ENCODE results near the gene FOXP1.

The FOXP1 gene

GRCh38 chr3:71228156-71228866, 355.2 kb downstream of the FOXP1 start:
- H3K9me3 Mint-ChIP-seq, result no peaks in the 10 kb centered on the region
- H3K27ac Mint-ChIP-seq, result peak overlapping the region; percentile 98
- H3K4me3 Mint-ChIP-seq, result peak overlapping the region; percentile 77
- H3K36me3 Mint-ChIP-seq (ENCODE audit: low read depth), result peaks cover 30% of the 10 kb centered on the region
- H3K27me3 Mint-ChIP-seq, result no peaks in the 10 kb centered on the region
- H3K4me1 Mint-ChIP-seq (ENCODE audit: low read depth), result peaks cover 91% of the 10 kb centered on the region
- no peak for DNase-seq

- peaks cover 91% of the 10 kb centered on the region for H3K4me1 Mint-ChIP-seq (ENCODE audit: low read depth)
- peaks cover 35% of the 10 kb centered on the region for H3K36me3 Mint-ChIP-seq (ENCODE audit: low read depth)
Observed at GRCh38 chr3:71227270-71227661, 356.3 kb downstream of the FOXP1 start.

GRCh38 chr3:71226565-71227269, 356.8 kb downstream of the FOXP1 start:
- peak overlapping the region; percentile 77 for H3K4me3 Mint-ChIP-seq
- H3K36me3 Mint-ChIP-seq (ENCODE audit: low read depth), result peaks cover 31% of the 10 kb centered on the region
- peak overlapping the region; percentile 98 for H3K27ac Mint-ChIP-seq
- peak; percentile 91 for DNase-seq
- H3K4me1 Mint-ChIP-seq (ENCODE audit: low read depth), result peaks cover 87% of the 10 kb centered on the region
- H3K9me3 Mint-ChIP-seq, result peaks cover 3% of the 10 kb centered on the region
- H3K27me3 Mint-ChIP-seq, result no peaks in the 10 kb centered on the region

More at GRCh38 chr3:71227270-71227661, 356.3 kb downstream of the FOXP1 start:
- H3K9me3 Mint-ChIP-seq, result peaks cover 3% of the 10 kb centered on the region
- DNase-seq, result no peak
- no peaks in the 10 kb centered on the region for H3K27me3 Mint-ChIP-seq
- peak overlapping the region; percentile 98 for H3K27ac Mint-ChIP-seq
- peak overlapping the region; percentile 77 for H3K4me3 Mint-ChIP-seq

- peak overlapping the region; percentile 98 for H3K27ac Mint-ChIP-seq
- peaks cover 87% of the 10 kb centered on the region for H3K4me1 Mint-ChIP-seq (ENCODE audit: low read depth)
- H3K9me3 Mint-ChIP-seq, result peaks cover 3% of the 10 kb centered on the region
- H3K36me3 Mint-ChIP-seq (ENCODE audit: low read depth), result peaks cover 36% of the 10 kb centered on the region
- peak overlapping the region; percentile 77 for H3K4me3 Mint-ChIP-seq
- DNase-seq, result peak; percentile 78
- H3K27me3 Mint-ChIP-seq, result no peaks in the 10 kb centered on the region
Observed at GRCh38 chr3:71225951-71226564, 357.5 kb downstream of the FOXP1 start.

- H3K27me3 Mint-ChIP-seq, result no peaks in the 10 kb centered on the region
- peak overlapping the region; percentile 77 for H3K4me3 Mint-ChIP-seq
- H3K36me3 Mint-ChIP-seq (ENCODE audit: low read depth), result peaks cover 42% of the 10 kb centered on the region
- peaks cover 86% of the 10 kb centered on the region for H3K4me1 Mint-ChIP-seq (ENCODE audit: low read depth)
- peaks cover 4% of the 10 kb centered on the region for H3K9me3 Mint-ChIP-seq
- peak overlapping the region; percentile 98 for H3K27ac Mint-ChIP-seq
- no peak for DNase-seq
Observed at GRCh38 chr3:71225002-71225684, 358.4 kb downstream of the FOXP1 start.

- DNase-seq, result peak; percentile 60
- H3K36me3 Mint-ChIP-seq (ENCODE audit: low read depth), result peaks cover 74% of the 10 kb centered on the region
- H3K27me3 Mint-ChIP-seq, result no peaks in the 10 kb centered on the region
- H3K4me3 Mint-ChIP-seq, result no peak overlapping the region
- H3K4me1 Mint-ChIP-seq (ENCODE audit: low read depth), result peaks cover 83% of the 10 kb centered on the region
- H3K27ac Mint-ChIP-seq, result peak overlapping the region; percentile 88
- H3K9me3 Mint-ChIP-seq, result peaks cover 4% of the 10 kb centered on the region
Observed at GRCh38 chr3:71219744-71220638, 363.5 kb downstream of the FOXP1 start.

GRCh38 chr3:71218508-71218907, 365.0 kb downstream of the FOXP1 start:
- Mint-ChIP-seq H3K9me3 (peaks cover 4% of the 10 kb centered on the region), H3K36me3 (ENCODE audit: low read depth) (peaks cover 73% of the 10 kb centered on the region), H3K4me1 (ENCODE audit: low read depth) (peaks cover 83% of the 10 kb centered on the region), H3K27ac (peak overlapping the region; percentile 60), H3K27me3 (no peaks in the 10 kb centered on the region), H3K4me3 (no peak overlapping the region)
- DNase-seq, result no peak

GRCh38 chr3:71217640-71218222, 365.8 kb downstream of the FOXP1 start:
- Mint-ChIP-seq H3K4me1 (ENCODE audit: low read depth) (peaks cover 80% of the 10 kb centered on the region), H3K36me3 (ENCODE audit: low read depth) (peaks cover 72% of the 10 kb centered on the region), H3K27me3 (no peaks in the 10 kb centered on the region), H3K9me3 (peaks cover 4% of the 10 kb centered on the region), H3K27ac (peak overlapping the region; percentile 60), H3K4me3 (no peak overlapping the region)
- no peak for DNase-seq

GRCh38 chr3:71215351-71215750, 368.2 kb downstream of the FOXP1 start:
- Mint-ChIP-seq H3K27ac (no peak overlapping the region), H3K4me1 (ENCODE audit: low read depth) (peaks cover 85% of the 10 kb centered on the region), H3K27me3 (no peaks in the 10 kb centered on the region), H3K9me3 (no peaks in the 10 kb centered on the region), H3K36me3 (ENCODE audit: low read depth) (peaks cover 74% of the 10 kb centered on the region), H3K4me3 (no peak overlapping the region)
- no peak for DNase-seq

- no peak overlapping the region for H3K27ac Mint-ChIP-seq
- DNase-seq, result no peak
- H3K9me3 Mint-ChIP-seq, result no peaks in the 10 kb centered on the region
- no peaks in the 10 kb centered on the region for H3K27me3 Mint-ChIP-seq
- no peak overlapping the region for H3K4me3 Mint-ChIP-seq
- peaks cover 85% of the 10 kb centered on the region for H3K4me1 Mint-ChIP-seq (ENCODE audit: low read depth)
- H3K36me3 Mint-ChIP-seq (ENCODE audit: low read depth), result peaks cover 73% of the 10 kb centered on the region
Observed at GRCh38 chr3:71214797-71215196, 368.7 kb downstream of the FOXP1 start.

GRCh38 chr3:71214016-71214415, 369.5 kb downstream of the FOXP1 start:
- no peak overlapping the region for H3K4me3 Mint-ChIP-seq
- H3K4me1 Mint-ChIP-seq (ENCODE audit: low read depth), result peaks cover 89% of the 10 kb centered on the region
- H3K27ac Mint-ChIP-seq, result peak overlapping the region; percentile 77
- DNase-seq, result no peak
- no peaks in the 10 kb centered on the region for H3K27me3 Mint-ChIP-seq
- H3K9me3 Mint-ChIP-seq, result no peaks in the 10 kb centered on the region
- H3K36me3 Mint-ChIP-seq (ENCODE audit: low read depth), result peaks cover 71% of the 10 kb centered on the region

GRCh38 chr3:71211083-71211482, 372.4 kb downstream of the FOXP1 start:
- Mint-ChIP-seq H3K36me3 (ENCODE audit: low read depth) (peaks cover 56% of the 10 kb centered on the region), H3K27me3 (no peaks in the 10 kb centered on the region), H3K4me1 (ENCODE audit: low read depth) (peaks cover 91% of the 10 kb centered on the region), H3K4me3 (no peak overlapping the region), H3K27ac (peak overlapping the region; percentile 81), H3K9me3 (no peaks in the 10 kb centered on the region)
- DNase-seq, result no peak

- peaks cover 88% of the 10 kb centered on the region for H3K4me1 Mint-ChIP-seq (ENCODE audit: low read depth)
- no peak for DNase-seq
- no peaks in the 10 kb centered on the region for H3K27me3 Mint-ChIP-seq
- peaks cover 51% of the 10 kb centered on the region for H3K36me3 Mint-ChIP-seq (ENCODE audit: low read depth)
- peak overlapping the region; percentile 8 for H3K4me3 Mint-ChIP-seq
- H3K9me3 Mint-ChIP-seq, result no peaks in the 10 kb centered on the region
- H3K27ac Mint-ChIP-seq, result peak overlapping the region; percentile 81
Observed at GRCh38 chr3:71210257-71211007, 373.1 kb downstream of the FOXP1 start.
